ENCODE results near the gene GRK2. TPM values are rescaled to one million over a fixed set of nuclear protein-coding genes. Genes with fewer than 3 reads are reported as not detected.

Gene GRK2
- total and polyA plus RNA-seq, 9 of the 15 experiments (the other 6 are each of a cell fraction or from before 2014, with no cell fraction given) = 0.24 to 95.8 (median 56.5) TPM

GRCh38 chr11:67303132-67303834, 37.0 kb downstream of the GRK2 start, which contains the start of gene SSH3 (continued):
- no peak for TF ChIP-seq POLR3G (IDR thresholded peaks at IDR 0.05; ENCODE audit: extremely low read depth, insufficient read length, insufficient replicate concordance)
- no peak for TF ChIP-seq PATZ1 (CRISPR knock-in tag; IDR thresholded peaks at IDR 0.05; ENCODE audit: borderline replicate concordance)
- peak; percentile 39 for TF ChIP-seq PCBP1 (IDR thresholded peaks at IDR 0.05; ENCODE audit: low read depth, low read length, poor library complexity, severe bottlenecking)
- TF ChIP-seq ZKSCAN8 (CRISPR knock-in tag; IDR thresholded peaks at IDR 0.05) = no peak
- TF ChIP-seq ETS1 (conservative IDR thresholded peaks at IDR 0.05; ENCODE audit: control insufficient read depth, low read depth, low read length) = no peak
- TF ChIP-seq NCOA6 (IDR thresholded peaks at IDR 0.05) = no peak
- TF ChIP-seq POLR2G (IDR thresholded peaks at IDR 0.05; ENCODE audit: low read depth, low read length) = peak; percentile 49
- TF ChIP-seq CEBPB (tag; IDR thresholded peaks at IDR 0.05) = no peak
- no peak for TF ChIP-seq SP1 (CRISPR knock-in tag; IDR thresholded peaks at IDR 0.05)

All from K562 (cell line).